T-helper 9 cell (primary cell): ENCODE data around the gene DDX1.

Source experiments
- DNase-seq: peaks from one replicate; pipeline ENCODE4 v3.0.0-alpha.2; 2020

Gene DDX1

DNA sequence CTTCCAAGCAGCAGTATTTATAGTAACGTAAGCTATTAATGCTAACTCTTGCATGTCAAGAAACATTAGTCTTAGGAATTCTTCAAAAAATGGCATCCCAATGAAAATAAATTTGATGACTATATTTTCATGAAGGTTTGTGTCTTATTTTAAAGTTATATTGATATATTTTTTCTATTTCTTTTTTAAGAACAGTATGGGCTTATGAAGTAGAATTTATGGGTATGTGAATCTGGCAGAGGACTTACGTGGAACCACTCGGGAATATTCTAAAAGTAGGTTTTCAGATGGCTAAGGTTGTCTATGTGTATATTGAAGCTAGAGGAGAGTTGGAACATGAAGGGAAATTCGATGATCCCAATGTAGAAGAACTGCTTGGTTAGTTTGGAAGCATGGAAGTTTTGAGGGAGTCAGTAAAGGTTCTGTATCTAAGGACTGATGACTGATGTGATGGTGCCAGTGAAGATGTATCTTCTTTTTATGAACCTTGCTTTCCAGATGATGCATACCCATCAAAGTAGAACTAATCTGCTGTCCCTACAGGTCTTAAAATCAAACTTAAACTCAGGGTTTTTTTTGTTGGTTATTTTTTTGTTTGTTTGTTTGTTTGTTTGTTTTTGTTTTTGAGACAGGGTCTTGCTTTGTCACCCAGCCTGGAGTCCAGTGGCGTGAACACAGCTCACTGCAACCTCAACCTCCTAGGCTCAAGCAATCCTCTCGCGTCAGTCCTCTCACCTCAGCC lies 39.5 kb downstream of the DDX1 start:
- DNase-seq = no peak

DNA sequence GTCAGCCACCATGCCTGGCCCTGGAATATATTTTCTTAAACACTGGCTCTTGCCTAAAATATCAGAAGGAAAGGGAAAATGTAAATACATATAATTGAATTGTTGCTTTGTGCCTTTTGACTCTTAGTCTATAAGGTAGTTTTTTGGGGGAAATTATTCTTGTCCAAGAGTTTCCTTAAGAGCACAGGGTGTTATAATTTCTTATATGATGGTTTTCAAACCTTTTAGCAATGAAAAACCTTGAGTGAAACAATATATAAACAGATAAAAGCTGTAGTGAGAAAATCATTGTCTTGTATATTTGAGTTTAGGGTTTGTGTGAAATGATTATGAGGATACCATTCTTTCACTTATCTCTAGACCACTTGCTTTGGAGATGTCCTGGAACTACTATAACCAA lies 40.2 kb downstream of the DDX1 start:
- no peak for DNase-seq

DNA sequence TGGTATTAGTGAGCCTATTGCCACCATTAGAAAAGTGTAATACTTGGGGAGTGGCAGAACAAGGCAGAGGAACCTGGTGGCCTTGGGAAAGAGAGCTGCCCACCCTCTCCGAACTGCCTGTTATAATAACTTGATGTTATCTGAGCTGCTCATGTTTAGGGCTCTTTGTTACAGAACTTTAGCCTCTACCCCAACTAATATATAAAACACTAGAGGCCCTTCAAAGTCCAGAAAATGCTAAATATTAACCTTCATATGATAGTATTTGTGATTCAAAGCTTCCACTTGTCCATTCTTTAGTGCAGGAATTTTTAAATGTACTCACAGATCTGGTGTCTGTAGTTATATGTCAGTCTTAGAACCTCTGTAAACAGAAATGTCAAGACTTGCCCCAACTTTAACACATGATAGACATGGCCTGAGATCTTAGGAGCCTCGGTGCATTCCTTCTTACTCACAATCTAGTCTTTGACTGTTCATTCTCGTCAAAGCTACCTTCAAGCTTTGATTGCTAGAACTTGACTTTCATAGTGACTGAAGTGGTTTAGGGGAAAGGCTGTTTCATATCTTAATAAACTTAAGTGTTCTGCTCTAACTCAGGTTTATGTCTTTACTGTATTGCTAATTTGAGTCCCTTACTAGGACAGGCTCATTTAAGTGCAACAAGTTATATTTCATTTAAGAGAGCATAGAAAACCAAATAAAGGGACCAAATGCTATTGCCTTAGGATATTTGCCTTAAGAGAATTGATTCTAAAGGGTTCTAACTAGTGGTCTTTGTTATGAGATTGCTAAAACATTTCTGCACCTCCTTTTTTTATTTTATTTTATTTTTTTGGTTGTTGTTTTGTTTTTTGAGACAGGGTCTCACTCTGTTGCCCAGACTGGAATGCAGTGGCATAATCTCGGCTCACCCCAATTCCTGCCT lies 41.6 kb downstream of the DDX1 start:
- DNase-seq = no peak

DNA sequence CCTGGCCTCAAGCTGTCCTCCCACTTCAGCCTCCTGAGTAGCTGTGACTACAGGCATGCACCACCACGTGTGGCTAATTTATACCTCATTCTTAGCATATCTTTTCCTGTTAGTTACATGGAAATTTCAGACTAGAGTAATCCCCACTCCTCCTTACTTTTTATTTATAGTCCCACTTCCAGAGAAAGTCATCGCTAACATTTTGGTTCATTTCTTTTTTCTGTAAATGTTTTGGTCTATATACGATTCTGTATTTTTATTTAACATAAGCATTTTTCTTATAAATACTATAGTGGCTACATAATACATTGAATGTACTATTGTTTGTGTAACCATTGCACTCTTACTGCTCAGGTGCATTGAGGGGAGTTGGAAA lies 42.3 kb downstream of the DDX1 start:
- no peak for DNase-seq

DNA sequence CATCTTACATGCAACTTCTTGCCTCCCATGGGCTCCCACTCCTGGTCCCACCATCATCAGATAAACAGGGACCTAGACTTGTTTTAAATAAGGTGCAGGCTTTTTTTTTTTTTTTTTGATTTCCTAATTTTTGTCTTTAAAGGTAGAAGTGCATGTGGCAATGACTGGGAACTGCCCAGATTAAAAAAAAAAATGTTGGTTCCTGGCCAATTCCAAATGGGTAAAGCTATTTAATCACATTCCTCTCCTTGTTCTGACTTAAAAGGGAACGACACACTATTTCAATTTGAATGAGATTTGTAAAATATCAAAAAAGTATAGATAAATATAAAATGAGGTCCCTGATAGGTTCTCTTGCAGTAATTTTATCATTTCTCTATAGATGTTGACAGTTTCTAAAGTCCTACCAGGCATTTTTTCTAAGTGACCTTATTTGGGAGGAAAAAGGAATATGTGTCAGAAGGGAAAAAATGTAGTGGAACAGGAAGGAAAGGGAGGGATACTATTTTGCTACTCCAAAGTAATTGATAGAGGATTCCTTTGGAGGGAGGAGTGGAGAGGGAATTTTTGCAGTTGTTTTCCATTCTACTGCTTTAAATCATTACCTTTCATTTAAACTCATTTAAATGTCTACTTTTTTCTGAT lies 43.3 kb downstream of the DDX1 start:
- no peak for DNase-seq

DNA sequence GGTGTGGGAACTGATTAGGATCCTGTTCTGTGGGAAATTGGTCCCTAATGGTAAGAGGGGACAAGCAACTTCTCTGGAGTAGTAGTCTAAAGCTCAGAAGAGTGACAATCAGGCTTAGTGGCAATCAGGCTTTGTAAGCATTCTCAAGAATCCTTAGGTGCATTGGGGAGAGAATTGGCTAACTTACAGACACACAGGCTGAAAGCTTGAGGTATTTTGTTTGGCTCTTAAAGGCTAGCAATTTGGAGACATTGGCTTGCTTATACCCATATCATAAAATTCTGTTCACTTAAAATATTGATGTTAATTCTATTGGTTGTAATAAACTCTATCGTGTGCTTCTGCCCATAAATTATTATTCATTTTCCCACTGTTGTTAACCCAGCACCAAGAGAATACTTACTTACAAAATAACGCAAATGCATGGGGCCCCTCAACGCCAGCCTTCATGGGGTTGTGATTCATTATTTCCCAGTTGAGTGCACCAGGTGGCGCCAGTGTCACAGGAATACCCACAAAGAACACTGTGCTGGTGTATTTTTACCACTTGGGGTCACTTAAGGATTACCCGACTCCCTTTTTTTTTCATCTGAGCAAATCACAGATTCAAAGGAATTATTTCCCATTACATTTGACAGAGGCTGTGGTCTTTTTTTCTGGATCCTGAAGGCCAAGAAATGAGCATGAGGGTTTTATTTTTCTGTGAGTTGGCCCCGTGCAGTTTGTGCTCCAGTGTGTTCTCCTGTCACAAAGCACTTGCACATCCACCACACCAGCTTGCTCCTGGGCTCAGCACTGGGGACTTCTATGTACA lies 45.5 kb downstream of the DDX1 start:
- DNase-seq = peak; percentile 39

DNA sequence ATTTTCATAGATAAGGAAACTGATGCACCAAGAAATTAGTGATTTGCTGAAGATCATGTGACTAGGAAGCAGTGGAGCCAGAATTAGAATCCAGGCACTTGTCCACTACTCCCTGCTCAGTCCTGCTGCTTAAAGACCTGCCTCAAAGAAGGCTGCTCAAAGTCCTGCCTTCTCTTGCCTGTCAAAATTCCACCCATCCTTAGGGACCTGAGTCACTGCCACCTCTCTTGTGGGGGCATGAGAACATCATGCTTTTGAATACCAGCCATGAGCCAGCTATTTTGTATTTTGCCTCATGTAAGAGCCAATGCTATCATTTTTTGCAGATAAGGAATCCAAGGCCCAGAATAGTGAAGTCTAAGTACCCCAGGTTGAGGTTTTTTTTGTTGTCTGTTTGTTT lies 47.1 kb downstream of the DDX1 start:
- no peak for DNase-seq

DNA sequence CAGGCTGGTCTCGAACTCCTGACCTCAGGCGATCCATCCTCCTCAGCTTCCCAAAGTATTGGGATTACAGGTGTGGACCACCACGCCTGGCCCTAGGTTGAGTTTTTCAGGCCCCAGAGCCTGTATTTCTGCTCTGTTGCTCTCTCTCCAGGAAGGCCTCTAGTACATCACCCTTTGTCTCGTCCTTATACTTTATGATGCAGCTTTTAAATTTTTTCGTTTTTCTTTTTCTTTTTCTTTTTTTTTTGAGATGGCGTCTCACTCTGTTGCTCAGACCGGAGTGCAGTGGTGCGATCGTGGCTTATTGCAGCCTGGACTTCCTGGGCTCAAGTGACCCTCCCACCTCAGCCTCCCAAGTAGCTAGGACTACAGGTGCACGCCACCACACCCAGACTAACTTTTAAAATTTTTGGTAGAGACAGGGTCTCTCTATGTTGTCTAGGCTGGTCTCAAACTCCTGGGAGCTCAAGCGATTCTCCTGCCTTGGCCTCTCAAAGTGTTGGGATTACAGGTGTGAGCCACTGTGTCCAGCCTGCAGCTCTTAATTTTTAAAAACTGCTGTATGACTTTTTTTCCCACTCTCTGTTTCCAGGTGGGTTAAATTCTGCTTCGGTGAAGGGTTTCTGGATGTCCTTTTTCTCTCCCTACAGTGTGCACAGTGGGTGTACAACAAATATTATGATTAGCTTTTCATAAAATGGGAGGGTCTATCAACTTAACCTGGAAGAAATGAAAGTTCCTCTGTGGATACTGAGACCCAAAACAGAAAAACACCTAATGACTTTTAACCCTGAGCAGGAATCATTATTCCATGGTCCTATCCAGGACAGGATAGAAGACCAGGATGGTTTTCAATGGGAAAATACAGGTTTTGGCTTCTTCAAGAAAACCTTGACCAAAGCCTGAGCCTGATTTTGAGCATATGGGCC lies 47.9 kb downstream of the DDX1 start:
- DNase-seq = no peak

DNA sequence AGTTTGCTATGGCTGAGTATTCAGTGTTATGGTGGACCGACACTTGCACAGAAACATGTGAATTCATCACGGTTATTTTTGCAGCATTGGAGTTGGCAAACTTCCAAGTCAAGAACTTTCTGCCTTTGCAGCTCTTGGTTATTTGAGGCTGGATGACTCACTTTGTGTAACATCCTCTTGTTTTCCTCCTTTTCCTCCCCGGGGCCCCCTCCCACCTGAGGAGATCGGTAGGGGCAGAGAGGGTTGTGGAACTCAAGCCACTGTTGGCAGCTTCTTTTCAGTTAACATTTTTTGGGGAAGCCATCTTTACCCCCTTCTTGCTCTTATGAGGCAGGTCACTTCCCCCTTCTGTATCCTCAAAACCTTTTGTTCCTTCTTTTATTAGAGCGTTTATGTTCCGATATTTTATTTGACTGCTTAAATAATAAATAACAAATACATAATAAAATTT lies 48.6 kb downstream of the DDX1 start:
- DNase-seq = no peak

DNA sequence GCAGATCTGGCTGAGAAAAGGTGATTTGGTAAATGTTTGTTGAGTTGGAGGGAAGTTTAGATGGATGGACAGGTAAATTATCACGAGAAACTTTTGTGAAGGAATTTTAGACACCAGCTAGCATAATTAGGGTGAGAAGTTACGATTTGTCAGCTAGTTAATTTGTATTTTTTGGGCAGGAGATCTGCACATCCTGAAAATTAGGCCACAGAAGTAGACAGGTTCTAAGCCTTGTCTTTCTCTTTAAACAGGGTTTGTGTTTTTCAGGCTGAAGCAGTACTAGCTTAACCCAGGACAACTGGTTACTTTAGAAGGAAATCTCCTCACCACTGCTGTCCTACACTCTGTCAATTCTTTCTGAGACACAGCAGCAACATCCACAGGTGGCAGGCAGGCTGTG lies 49.1 kb downstream of the DDX1 start:
- DNase-seq = no peak

DNA sequence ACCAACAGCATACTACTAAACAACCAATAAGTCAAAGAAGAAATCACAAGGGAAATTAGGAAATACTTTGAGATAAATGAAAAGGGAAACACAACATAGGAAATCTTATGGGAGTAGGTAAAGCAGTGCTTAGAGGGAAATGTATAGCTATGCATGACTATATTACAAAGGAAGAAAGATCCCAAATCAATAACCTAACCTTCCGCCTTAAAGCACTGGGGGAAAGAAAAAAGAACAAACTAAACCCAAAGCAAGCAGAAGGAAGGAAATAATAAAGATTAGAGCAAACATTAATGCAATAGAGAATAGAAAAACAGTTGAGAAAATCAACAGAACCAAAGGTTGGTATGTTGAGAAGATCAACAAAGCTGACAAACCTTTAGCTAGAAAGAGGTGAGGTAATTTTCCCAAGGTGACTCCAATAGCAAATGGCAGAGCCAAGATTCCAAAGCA lies 49.9 kb downstream of the DDX1 start:
- no peak for DNase-seq

DNA sequence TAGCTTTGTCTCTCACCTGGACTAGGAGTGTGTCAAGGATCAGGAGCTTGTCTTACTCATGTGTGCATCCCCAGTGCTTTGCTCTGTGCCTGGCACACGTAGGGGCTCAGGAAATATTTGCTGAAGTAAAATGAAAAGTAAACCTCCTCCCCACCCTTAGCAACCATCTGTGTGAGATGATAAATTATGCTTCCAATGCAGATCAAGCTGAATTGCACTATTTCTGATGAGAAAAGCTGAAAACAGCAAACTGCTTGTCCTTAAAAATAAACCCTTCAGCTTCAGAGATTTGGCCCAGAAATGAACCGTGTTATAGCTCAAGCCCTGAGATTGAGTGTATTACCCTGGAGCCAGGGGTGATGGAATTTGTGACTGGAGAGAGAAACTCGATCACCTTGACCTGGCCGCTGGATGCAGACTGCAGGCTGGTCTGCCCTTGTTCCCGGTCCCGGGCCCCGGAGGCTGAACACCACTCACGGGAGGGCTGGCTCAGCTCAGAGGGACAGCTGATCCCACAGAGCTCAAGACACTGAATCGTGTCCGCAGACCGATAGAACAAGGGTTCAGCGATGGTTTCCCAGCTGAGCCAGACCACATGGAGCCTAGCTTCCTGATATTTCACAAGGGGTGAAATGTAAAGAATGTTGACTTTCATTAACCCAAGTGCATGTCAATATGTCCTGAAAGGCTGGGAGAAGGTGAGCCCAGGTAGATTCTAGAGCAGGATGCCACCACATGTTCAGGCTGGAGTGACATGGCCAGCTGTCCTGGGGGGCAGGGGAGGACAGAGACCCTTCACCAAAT lies 50.5 kb downstream of the DDX1 start:
- DNase-seq = no peak

DNA sequence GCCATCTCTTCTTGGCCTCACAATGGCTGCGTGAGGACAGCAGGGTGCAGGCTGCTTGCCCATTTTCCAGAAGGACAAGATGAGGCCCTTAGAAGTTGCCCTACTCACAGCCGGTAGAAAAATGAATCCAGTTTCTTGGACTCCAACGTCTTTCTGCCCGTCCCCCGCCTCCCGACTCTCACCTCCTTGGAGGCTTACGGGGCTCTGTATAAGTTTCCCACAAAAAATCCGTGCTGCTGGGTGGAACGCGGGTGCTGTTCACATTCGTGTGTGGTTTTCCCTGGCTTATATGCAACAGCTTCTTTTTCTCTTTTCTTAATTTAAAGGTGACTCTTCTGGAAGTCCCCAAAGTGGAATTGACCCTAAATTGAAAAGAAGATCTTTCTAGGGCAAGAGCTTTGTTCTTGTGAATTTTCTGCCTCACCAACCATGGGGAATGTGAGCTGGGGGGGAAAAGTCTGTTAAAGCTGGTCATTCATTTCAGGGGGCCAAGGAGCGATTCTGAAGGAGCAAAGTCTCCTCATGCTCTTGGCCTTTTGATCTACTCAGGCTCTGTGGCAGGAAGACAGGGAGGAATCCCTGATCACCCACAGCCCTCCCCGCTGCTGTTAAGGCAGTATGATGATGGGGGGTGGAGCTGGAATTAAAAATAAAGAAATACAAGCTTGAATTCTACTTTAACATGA lies 51.3 kb downstream of the DDX1 start:
- DNase-seq = no peak

DNA sequence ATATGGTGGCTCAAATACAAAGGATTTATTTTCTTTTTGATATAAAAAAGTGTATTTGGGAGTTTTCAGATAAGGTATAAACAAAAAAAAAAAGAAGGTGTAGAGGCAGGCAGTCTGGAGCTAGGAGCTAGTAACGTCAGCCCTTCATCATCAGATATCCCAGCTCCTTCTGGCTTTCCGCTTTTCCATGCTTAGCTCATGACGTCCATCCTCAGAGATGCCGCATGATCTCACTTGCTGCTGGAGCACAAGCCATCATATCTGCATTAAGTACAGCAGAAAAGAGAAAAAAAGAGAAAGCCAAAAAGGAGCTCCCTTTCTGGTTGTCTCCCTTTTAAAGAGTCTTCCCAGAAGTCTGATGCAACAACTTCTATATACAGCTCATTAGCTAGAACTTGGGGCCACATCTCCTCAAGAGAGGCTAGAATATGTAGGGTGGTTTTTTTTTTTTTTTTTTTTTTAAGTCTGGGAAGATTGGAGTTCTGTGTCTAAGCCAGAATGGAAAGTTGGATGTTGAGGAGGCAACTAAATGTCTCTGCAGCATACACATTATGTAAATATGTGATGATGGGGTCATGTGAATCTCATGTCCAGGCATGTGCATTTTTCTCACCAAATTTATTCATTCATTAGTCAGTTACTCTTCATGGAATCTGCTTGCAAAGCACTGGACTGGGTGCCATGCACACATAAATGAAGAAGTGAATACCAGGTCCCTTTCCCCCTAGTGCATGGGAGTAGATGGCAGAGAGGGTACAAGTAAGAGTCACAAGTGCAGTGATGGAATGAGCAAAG lies 52.3 kb downstream of the DDX1 start:
- DNase-seq = no peak

DNA sequence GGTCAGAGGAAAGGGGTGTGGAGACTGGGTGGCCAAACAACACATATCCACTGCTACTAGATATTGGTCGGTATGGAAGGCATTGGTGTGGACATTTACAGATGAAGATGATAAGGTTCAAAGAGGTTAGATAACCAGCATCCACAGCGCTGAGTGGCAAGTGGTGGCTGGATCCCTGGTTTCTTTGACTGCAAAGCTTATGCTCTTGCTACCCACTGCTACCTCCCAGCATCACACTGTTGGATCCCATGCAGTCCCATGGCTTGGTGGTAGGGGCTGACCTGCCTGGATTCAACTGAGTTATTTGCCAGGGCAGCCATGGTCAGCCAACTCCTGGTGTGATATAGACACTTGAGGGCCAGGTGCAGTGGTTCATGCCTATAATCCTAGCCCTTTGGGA lies 53.6 kb downstream of the DDX1 start:
- no peak for DNase-seq

DNA sequence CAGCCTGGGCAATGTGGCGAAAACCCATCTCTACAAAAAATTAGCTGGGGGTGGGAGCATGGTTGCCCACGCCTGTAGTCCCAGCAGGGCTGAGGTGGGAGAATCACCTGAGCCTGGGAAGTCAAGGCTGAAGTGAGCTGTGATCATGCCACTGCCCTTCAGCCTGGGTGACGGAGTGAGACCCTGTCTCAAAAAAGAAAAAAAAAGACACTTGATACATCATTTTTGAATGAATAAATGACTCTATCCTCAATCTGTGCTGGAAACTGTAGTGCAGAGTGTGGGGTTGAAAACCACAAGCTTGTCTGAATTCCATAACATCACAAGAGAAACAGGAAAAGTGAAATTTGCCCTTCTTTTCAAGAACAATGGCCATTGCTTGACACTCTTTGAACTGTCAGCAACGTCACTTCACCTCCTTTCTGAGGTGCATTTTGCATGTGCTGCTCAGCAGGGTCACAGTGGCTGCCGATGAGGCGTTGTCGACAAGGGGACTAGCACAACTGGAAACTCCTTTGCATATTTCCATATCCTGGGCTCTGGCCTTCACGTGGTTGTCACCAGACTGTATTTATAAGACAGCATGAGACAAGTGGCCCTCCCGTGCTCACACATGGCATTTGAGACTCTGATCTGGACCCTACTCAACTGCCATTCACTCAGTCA lies 54.2 kb downstream of the DDX1 start:
- no peak for DNase-seq

DNA sequence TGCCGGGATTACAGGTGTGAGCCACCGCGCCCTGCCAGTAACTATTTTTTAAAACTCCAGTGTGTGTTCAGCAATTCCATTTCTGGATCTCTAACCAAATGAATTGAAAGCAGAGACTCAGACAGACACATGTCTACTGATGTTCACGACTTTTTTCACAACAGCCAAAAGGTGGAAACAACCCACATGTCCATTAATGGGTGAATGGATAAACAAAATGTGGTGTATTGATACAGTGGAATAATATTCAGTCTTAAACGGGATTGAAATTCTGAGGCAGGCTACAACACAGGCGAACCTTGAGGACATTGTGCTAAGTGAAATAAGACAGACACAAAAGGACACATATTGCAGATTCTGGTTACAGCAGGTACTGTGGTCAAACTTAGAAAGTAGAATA lies 55.0 kb downstream of the DDX1 start:
- DNase-seq = no peak
